ENCODE data around the gene HECTD1.

HECTD1 gene

DNA sequence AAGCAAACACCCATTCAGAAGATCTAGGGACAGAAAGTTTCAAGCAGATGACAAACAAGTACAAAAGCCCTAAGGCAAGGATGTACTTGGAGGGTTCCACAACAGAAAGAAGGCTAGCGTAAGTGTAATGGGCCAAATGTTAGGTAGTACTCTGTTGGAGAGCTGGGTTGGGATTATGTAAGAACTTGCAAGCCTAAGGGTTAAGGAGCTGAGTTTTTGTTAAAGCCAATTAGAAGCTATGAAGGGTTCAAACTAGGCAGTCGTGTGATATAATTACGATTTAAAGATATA, 41.4 kb downstream of the HECTD1 start:
- no peak for DNase-seq
- Mint-ChIP-seq H3K27ac (no peak overlapping the region), H3K4me3 (no peak overlapping the region), H3K4me1 (no peaks in the 10 kb centered on the region), H3K36me3 (ENCODE audit: low read depth) (peaks cover 50% of the 10 kb centered on the region), H3K9me3 (no peaks in the 10 kb centered on the region), H3K27me3 (no peaks in the 10 kb centered on the region)
- ATAC-seq: no peak

DNA sequence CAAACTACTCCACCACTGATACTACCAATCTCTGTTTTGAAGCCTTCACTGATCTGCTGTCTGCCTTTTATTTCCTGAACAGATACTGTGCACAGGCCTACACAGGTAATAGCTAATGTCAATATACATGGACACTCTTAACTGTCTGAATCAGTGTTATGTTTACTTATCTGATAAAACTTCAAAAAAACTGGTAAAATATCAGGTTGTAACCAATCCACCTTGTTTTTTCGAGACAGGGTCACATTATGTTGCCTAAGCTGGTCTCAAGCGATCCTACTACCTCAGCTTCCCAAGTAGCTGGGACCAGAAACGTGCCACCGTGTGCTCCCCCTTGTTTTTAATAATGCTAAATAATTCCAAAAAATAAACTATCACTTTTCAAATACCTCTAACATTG, 43.5 kb downstream of the HECTD1 start:
- DNase-seq: no peak
- Mint-ChIP-seq H3K27me3 (no peaks in the 10 kb centered on the region), H3K4me1 (no peaks in the 10 kb centered on the region), H3K4me3 (no peak overlapping the region), H3K27ac (no peak overlapping the region), H3K36me3 (ENCODE audit: low read depth) (peaks cover 40% of the 10 kb centered on the region), H3K9me3 (no peaks in the 10 kb centered on the region)
- ATAC-seq: no peak

DNA sequence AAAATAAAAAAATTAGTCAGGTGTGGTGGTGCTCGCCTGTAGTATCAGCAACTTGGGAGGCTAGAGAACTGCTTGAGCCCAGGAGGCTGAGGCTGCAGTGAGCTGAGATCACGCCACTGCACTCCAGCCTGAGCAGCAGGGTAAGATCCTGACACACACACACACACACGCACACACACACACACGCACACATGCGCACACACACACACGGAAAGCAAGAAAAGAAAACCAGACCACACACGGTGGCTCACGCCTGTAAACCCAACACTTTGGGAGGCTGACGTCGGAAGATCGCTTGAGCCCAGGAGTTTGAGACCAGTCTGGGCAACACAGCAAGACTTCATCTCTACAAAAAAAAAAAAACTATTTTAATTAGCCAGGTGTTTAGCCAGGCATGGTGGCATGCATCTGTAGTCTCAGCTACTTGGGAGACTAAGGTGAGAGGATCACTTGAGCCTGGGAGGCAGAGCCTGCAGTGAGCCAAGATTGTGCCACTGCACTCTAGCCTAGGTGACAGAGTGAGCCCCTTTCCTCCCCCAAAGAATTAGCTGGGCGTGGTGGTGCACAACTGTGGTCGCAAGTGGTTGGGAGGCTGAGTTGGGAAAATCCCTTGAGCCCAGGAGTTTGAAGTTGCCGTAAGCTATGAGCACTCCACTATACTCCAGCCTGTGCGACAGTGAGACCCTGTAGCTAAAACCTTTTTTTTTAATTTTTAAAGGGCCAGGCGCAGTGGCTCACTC, 44.5 kb downstream of the HECTD1 start:
- DNase-seq: no peak
- H3K27ac Mint-ChIP-seq: no peak overlapping the region
- H3K27me3 Mint-ChIP-seq: no peaks in the 10 kb centered on the region
- no peaks in the 10 kb centered on the region for H3K9me3 Mint-ChIP-seq
- H3K36me3 Mint-ChIP-seq (ENCODE audit: low read depth): peaks cover 37% of the 10 kb centered on the region
- no peak for ATAC-seq
- H3K4me1 Mint-ChIP-seq: no peaks in the 10 kb centered on the region
- H3K4me3 Mint-ChIP-seq: no peak overlapping the region

DNA sequence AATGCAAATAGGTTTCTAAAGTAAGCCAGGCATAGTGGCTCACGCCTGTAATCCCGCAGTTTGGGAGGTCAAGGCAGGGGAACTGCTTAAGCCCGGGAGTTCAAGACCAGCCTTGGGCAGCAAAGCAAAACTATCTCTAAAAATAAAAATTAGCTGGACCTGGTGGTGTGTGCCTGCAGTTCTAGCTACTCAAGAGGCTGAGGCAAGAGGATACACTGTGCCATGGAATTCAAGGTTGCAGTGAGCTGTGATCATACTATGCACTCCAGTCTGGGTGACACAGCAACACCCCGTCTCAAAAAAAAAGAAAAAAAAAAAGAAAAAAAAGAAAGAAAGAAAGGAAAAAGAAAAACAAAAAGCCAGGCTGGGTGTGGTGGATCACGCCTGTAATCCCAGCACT, 46.3 kb downstream of the HECTD1 start:
- ATAC-seq (no peak), DNase-seq (no peak)
- Mint-ChIP-seq H3K27me3 (no peaks in the 10 kb centered on the region), H3K4me3 (no peak overlapping the region), H3K36me3 (ENCODE audit: low read depth) (peaks cover 30% of the 10 kb centered on the region), H3K4me1 (no peaks in the 10 kb centered on the region), H3K27ac (no peak overlapping the region), H3K9me3 (no peaks in the 10 kb centered on the region)

DNA sequence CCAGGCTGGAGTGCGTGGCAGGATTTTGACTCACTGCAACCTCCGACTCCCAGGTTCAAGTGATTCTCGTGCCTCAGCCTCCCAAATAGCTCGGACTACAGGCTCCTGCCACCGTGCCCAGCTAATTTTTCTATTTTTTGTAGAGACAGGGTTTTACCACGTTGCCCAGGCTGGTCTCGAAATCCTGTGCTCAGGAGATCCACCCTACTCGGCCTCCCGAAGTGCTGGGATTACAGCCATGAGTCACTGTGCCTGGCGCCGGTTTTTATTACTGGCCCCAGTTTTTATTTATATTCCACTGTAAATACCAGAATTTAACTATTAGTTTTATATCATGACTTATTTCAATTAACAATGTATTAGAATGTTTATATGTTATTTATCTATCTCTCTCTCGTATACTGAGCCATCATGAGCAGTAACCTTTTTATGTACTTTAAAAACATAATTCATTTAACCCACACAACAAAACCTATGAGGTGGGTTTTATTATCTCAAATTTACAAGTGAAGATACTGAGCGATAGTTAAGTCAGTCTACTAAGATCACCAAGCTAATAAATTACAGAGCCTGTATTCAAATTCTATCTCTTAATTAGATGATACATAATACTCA, 47.8 kb downstream of the HECTD1 start:
- ATAC-seq (no peak), DNase-seq (no peak)
- no peaks in the 10 kb centered on the region for H3K27me3 Mint-ChIP-seq
- no peaks in the 10 kb centered on the region for H3K9me3 Mint-ChIP-seq
- H3K4me3 Mint-ChIP-seq: no peak overlapping the region
- no peak overlapping the region for H3K27ac Mint-ChIP-seq
- peaks cover 30% of the 10 kb centered on the region for H3K36me3 Mint-ChIP-seq (ENCODE audit: low read depth)
- H3K4me1 Mint-ChIP-seq: no peaks in the 10 kb centered on the region

DNA sequence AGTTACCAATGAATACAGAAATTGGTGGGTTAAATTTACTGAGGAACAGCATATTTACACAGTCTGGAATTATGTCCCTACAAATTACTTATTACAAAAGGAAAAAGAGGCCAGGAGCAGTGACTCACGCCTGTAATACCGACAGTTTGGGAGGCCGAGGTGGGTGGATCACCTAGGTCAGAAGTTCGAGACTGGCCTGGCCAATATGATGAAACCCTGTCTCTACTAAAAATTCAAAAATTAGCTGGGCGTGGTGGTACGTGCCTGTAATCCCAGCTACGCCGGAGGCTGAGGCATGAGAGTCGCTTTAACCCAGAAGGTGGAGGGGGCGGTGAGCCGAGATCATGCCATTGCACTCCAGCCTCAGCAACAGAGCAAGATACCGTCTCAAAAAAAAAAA, 52.6 kb downstream of the HECTD1 start:
- Mint-ChIP-seq H3K36me3 (ENCODE audit: low read depth) (peaks cover 30% of the 10 kb centered on the region), H3K4me3 (no peak overlapping the region), H3K4me1 (no peaks in the 10 kb centered on the region), H3K27ac (no peak overlapping the region), H3K9me3 (no peaks in the 10 kb centered on the region), H3K27me3 (no peaks in the 10 kb centered on the region)
- no peak for DNase-seq
- no peak for ATAC-seq

DNA sequence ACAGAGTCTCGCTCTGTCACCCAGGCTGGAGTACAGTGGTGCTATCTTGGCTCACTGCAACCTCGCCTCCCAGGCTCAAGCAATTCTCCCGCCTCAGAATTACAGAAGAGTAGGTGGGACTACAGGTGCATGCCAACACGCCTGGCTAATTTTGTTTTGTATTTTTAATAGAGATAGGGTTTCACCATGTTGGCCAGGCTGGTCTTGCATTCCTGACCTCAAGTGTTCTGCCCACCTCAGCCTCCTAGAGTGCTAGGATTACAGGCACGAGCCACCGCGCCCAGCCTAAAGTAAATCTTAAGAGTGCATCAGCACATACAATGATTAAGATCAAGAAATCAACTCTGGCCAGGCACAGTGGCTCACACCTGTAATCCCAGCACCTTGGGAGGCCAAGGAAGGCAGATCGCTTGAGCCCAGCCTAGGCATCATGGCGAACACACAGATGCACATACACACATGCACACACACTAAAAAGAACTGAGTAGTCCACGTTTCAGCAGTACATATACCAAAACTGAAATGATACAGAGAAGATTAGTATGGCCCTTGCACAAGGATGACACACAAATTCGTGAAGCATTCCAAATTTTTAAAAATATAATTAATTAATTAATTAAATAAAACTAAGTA, 65.0 kb downstream of the HECTD1 start:
- H3K27ac Mint-ChIP-seq: no peak overlapping the region
- no peak for DNase-seq
- no peak overlapping the region for H3K4me3 Mint-ChIP-seq
- peaks cover 31% of the 10 kb centered on the region for H3K36me3 Mint-ChIP-seq (ENCODE audit: low read depth)
- no peaks in the 10 kb centered on the region for H3K9me3 Mint-ChIP-seq
- no peak for ATAC-seq
- H3K27me3 Mint-ChIP-seq: no peaks in the 10 kb centered on the region
- H3K4me1 Mint-ChIP-seq: no peaks in the 10 kb centered on the region

DNA sequence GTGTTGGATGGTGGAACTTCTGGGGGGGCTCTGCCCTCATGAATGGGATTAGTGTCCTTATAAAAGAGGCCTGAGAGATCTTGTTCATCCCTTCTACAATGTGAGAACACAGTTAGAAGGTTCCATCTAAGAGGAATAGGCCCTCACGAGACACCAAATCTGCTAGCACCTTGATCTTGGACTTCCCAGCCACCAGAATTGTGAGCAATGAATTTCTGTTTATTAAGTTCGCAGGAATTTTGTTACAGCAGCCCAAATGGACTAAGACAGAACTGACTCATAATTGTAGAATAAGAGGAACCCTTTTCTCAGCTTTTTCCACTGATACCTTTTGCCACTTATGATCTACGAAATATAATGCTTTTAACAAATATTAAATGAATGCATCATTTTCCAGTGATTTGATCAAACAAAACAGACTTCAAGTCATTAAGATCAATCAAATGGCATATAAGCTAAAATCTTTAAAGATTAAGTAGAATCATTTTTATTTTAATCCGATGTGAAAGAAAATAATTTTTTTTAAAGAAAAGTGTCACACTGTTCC, 68.2 kb downstream of the HECTD1 start:
- no peak for ATAC-seq
- H3K27me3 Mint-ChIP-seq: no peaks in the 10 kb centered on the region
- no peak for DNase-seq
- H3K4me3 Mint-ChIP-seq: no peak overlapping the region
- no peak overlapping the region for H3K27ac Mint-ChIP-seq
- peaks cover 31% of the 10 kb centered on the region for H3K36me3 Mint-ChIP-seq (ENCODE audit: low read depth)
- no peaks in the 10 kb centered on the region for H3K4me1 Mint-ChIP-seq
- no peaks in the 10 kb centered on the region for H3K9me3 Mint-ChIP-seq

DNA sequence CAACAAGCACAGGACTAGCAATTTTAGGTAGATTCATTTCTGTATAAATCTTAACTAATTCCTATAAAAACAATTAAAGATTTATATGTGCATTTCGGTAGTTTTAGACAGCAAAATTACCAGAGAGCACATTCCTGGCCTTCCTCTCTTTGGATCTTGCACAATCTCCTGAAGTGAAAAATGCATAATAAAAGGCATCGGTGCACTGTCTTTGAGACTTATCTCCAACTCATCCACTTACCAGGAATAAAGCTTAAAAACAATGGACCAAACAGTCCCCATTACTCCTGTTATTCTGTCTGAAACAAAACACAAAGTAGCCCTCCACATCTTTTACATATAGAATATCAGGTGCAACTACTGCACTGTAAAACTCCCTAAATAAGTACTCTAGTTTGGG, 69.3 kb downstream of the HECTD1 start:
- Mint-ChIP-seq H3K4me3 (no peak overlapping the region), H3K27me3 (no peaks in the 10 kb centered on the region), H3K4me1 (no peaks in the 10 kb centered on the region), H3K9me3 (no peaks in the 10 kb centered on the region), H3K27ac (no peak overlapping the region), H3K36me3 (ENCODE audit: low read depth) (peaks cover 29% of the 10 kb centered on the region)
- no peak for DNase-seq
- no peak for ATAC-seq

DNA sequence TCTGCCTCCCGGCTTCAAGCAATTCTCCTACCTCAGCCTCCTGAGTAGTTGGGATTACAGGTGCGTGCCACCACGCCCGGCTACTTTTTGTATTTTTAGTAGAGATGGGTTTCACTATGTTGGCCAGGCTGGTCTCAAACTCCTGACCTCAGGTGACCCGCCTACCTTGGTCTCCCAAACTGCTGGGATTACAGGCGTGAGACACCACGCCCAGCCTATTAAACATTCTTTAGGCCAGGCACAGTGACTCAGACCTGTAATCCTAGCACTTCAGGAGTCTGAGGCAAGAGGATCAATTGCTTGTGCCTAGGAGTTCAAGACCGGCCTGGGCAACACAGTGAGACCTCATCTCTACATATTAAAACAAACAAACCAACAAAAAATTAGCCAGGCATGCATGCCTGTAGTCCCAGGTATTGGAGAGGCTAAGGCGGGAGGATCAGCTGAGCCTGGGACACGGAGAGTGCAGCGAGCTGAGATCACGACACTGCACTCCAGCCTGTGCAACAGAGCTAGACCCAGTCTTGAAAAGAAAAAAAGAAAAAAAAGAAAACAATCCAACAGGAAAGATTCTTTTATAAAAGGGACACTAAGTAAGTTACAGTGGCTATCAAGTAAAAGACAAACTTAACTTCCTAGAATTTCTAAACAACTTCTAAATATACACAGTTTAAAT, 70.2 kb downstream of the HECTD1 start:
- Mint-ChIP-seq H3K9me3 (no peaks in the 10 kb centered on the region), H3K4me1 (no peaks in the 10 kb centered on the region), H3K36me3 (ENCODE audit: low read depth) (peaks cover 31% of the 10 kb centered on the region), H3K27ac (no peak overlapping the region), H3K27me3 (no peaks in the 10 kb centered on the region), H3K4me3 (no peak overlapping the region)
- ATAC-seq: no peak
- no peak for DNase-seq

DNA sequence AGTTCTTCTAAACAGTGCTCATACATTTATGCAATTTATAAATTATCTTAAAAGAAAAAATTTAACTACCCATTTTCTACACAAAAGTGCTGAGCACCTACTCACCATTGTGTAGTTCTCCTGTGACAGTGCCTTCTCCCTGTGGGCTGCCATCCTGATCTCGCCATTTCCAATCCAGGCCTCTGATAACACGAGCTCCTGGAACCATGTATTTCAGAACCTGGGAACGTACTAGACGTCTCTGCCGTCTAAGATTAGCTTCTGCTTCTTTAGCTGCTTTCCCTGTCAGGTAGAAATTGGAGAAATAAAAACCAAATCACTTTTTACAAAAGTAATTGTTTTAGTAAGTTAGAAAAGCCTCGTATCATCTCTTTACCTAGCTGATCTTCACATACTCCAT, 74.5 kb downstream of the HECTD1 start:
- Mint-ChIP-seq H3K4me3 (no peak overlapping the region), H3K4me1 (peaks cover 11% of the 10 kb centered on the region), H3K36me3 (ENCODE audit: low read depth) (peaks cover 46% of the 10 kb centered on the region), H3K27ac (no peak overlapping the region), H3K27me3 (no peaks in the 10 kb centered on the region), H3K9me3 (no peaks in the 10 kb centered on the region)
- DNase-seq: no peak
- ATAC-seq: no peak

DNA sequence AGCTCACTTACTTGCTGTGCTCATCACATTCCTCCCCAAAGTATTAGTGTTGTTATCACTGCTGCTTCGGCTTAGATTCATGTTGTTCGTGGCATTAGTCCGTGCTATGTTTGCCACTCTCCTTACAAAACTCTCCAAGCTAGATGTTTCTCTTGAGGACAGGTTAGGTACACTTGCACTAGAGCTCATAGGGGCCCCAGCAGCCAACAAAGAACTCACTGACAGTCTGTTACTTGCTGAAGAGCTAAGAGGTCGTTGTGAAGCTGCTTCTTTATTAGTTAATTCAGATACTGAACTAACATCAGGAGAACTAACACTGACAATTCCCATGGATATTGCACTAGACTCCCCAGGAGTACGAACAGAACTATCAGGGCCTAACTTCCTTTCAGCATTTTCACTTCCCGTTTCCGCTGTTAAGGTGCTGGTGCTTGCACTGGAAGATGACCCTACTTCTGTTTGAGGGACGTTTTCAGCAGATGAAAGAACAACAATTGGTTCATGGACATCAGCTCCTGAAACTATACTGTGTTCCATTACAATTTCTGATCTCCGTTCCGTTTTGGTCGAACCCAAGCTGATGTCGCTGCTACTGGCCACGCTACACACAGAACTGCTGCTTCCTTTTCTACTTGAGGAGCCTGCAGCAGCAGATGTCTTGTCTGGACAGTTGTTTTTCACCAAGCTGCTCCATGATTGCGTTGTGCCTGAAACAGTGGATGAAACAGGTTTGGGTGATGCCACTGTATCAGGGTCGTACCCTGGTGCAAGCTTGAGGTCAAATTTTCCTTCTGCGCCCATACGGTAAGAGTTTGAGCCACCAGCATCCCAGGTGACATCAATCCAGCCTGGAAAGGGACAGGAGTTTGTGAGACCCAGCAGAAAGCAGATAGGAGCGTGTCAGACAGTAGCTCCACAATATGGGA, 78.7 kb downstream of the HECTD1 start:
- Mint-ChIP-seq H3K4me1 (peaks cover 33% of the 10 kb centered on the region), H3K36me3 (ENCODE audit: low read depth) (peaks cover 55% of the 10 kb centered on the region), H3K9me3 (no peaks in the 10 kb centered on the region), H3K27ac (no peak overlapping the region), H3K4me3 (no peak overlapping the region), H3K27me3 (no peaks in the 10 kb centered on the region)
- DNase-seq: no peak
- ATAC-seq: no peak

DNA sequence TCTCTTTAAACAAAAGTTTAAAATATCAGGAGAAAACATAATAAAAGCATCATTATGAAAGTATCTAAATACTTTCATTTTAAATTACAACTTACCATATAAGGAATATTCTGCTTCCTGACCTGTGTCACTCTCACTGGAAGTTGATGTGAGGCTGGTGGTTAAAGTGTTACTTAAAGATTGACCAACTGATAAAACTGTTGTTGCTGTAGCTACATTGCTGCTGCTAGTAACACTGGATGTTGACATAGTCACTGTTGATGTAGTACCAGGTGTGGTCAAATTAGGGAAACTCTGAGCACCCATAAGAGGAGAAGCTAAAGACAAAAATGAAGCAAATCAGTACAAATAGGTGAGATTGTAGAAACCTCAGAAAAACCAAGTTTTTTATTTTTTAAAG, 79.9 kb downstream of the HECTD1 start:
- DNase-seq (no peak), ATAC-seq (peak; percentile 95)
- Mint-ChIP-seq H3K36me3 (ENCODE audit: low read depth) (peaks cover 58% of the 10 kb centered on the region), H3K4me3 (no peak overlapping the region), H3K4me1 (peaks cover 33% of the 10 kb centered on the region), H3K9me3 (no peaks in the 10 kb centered on the region), H3K27me3 (no peaks in the 10 kb centered on the region), H3K27ac (no peak overlapping the region)

DNA sequence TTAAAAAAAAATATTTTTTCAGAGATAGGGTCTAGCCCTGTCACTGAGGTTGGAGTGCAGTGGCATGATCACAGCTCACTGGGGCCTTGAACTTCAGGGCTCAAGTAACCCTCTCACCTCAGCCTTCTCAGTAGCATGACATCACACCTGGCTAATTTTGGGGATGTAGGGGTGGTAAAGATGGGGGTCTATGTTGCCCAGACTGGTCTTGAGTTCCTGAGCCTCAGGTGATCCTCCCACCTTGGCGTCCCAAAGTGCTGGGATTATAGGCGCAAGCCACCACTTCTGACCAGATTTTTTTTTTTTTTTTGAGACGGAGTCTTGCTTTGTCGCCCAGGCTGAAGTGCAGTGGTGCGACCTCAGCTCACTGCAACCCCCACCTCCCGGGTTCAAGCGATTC, 80.9 kb downstream of the HECTD1 start:
- H3K36me3 Mint-ChIP-seq (ENCODE audit: low read depth): peaks cover 67% of the 10 kb centered on the region
- no peak for ATAC-seq
- no peak overlapping the region for H3K4me3 Mint-ChIP-seq
- no peak for DNase-seq
- H3K9me3 Mint-ChIP-seq: no peaks in the 10 kb centered on the region
- H3K4me1 Mint-ChIP-seq: peaks cover 33% of the 10 kb centered on the region
- H3K27me3 Mint-ChIP-seq: no peaks in the 10 kb centered on the region
- H3K27ac Mint-ChIP-seq: no peak overlapping the region
